Tibial nerve (tissue), 4 donors: ENCODE results near the gene CALD1.

Source experiments
- EP300 ChIP-seq, 2 donors: sonication (generic); formaldehyde crosslinking; IDR thresholded peaks; one replicate each; pipeline ENCODE4 v1.6.1; 2017; ENCODE audit warnings: antibody characterized with exemption in 2 of 2, mild to moderate bottlenecking in 1 of 2
- POLR2A ChIP-seq, 2 donors: fragments of 450-650 bp; IDR thresholded peaks; one replicate each; pipeline ENCODE4 v1.6.1; 2017; ENCODE audit warnings: antibody characterized with exemption in 2 of 2, mild to moderate bottlenecking in 2 of 2, moderate library complexity in 2 of 2
- TF ChIP-seq, protein P1 (sequence below), 5 experiments: fragments of 200-600 bp in 3 of 5; fragments of 450-650 bp in 2 of 5; sonication (generic) in 3 of 5; IDR thresholded peaks; one replicate each; pipeline ENCODE4 v1.5.1; 2016 to 2019; ENCODE audit warnings: antibody characterized with exemption in 5 of 5, mild to moderate bottlenecking in 3 of 5, moderate library complexity in 2 of 5

- TF ChIP-seq POLR2A (IDR thresholded peaks at IDR 0.05), result no peak
- TF ChIP-seq, protein P1, sequence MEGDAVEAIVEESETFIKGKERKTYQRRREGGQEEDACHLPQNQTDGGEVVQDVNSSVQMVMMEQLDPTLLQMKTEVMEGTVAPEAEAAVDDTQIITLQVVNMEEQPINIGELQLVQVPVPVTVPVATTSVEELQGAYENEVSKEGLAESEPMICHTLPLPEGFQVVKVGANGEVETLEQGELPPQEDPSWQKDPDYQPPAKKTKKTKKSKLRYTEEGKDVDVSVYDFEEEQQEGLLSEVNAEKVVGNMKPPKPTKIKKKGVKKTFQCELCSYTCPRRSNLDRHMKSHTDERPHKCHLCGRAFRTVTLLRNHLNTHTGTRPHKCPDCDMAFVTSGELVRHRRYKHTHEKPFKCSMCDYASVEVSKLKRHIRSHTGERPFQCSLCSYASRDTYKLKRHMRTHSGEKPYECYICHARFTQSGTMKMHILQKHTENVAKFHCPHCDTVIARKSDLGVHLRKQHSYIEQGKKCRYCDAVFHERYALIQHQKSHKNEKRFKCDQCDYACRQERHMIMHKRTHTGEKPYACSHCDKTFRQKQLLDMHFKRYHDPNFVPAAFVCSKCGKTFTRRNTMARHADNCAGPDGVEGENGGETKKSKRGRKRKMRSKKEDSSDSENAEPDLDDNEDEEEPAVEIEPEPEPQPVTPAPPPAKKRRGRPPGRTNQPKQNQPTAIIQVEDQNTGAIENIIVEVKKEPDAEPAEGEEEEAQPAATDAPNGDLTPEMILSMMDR (IDR thresholded peaks at IDR 0.05), result no peak
- TF ChIP-seq EP300 (IDR thresholded peaks at IDR 0.05), result no peak
Measured at GRCh38 chr7:134856691-134857090, 77.3 kb downstream of the CALD1 start.
